Gastrocnemius medialis (tissue), 4 donors: Measurements from ENCODE around the gene ACACA.

Experiments used
- CTCF ChIP-seq, 5 experiments: fragments of 450-650 bp in 3 of 5; fragments of 200-600 bp in 2 of 5; sonication (generic) in 2 of 5; IDR thresholded peaks in 4 of 5; conservative IDR thresholded peaks in 1 of 5; 1 replicate in 4 of 5; 2 replicates in 1 of 5; pipeline ENCODE4 v1.5.1; 2016 to 2019; ENCODE audit warnings: antibody characterized with exemption in 5 of 5, mild to moderate bottlenecking in 3 of 5, moderate library complexity in 3 of 5
- POLR2A ChIP-seq, 2 donors: fragments of 450-650 bp; IDR thresholded peaks; one replicate each; pipeline ENCODE4 v1.6.1; 2017; ENCODE audit warnings: antibody characterized with exemption in 2 of 2, mild to moderate bottlenecking in 2 of 2, moderate library complexity in 2 of 2

GRCh38 chr17:37194208-37194607, 212.4 kb downstream of the ACACA start:
- no peak for TF ChIP-seq CTCF (IDR thresholded peaks at IDR 0.05 in 4 of 5, conservative IDR thresholded peaks at IDR 0.05 in 1 of 5)
- no peak for TF ChIP-seq POLR2A (IDR thresholded peaks at IDR 0.05)
